GM18870 (cell line): ENCODE data around the gene BMPR2.
A peak's percentile ranks its signal among the peaks of the same experiment; 100 is the strongest.

Experiments used
- ATAC-seq: cut with Tn5 transposase; IDR thresholded peaks from one replicate; pipeline ENCODE4 v1.9.1; 2021; ENCODE audit warnings: moderate library complexity; ENCODE audit not compliant: unreplicated experiment

The BMPR2 gene

GRCh38 chr2:202588647-202589581, 212.8 kb downstream of the BMPR2 start:
- peak; percentile 72 for ATAC-seq

- ATAC-seq = no peak
Measured at GRCh38 chr2:202589582-202589949, 213.4 kb downstream of the BMPR2 start.

- ATAC-seq = no peak
Measured at GRCh38 chr2:202592566-202592965, 216.4 kb downstream of the BMPR2 start.

GRCh38 chr2:202599105-202599504, 223.0 kb downstream of the BMPR2 start:
- no peak for ATAC-seq

- no peak for ATAC-seq
Measured at GRCh38 chr2:202599911-202600310, 223.8 kb downstream of the BMPR2 start.

GRCh38 chr2:202604699-202605098, 228.6 kb downstream of the BMPR2 start:
- no peak for ATAC-seq

GRCh38 chr2:202605174-202605573, 229.0 kb downstream of the BMPR2 start:
- no peak for ATAC-seq

- ATAC-seq = no peak
Measured at GRCh38 chr2:202608142-202608852, 232.2 kb downstream of the BMPR2 start.

- ATAC-seq = peak; percentile 99
Measured at GRCh38 chr2:202609381-202610145, 233.4 kb downstream of the BMPR2 start.

- no peak for ATAC-seq
Measured at GRCh38 chr2:202610380-202610779, 234.3 kb downstream of the BMPR2 start.

- ATAC-seq = no peak
Measured at GRCh38 chr2:202612145-202612544, 236.0 kb downstream of the BMPR2 start.

GRCh38 chr2:202613479-202613878, 237.4 kb downstream of the BMPR2 start:
- no peak for ATAC-seq
